Lower lobe of right lung (tissue), 2 donors: ENCODE data around the gene SLX9. TPM values are rescaled to one million over a fixed set of nuclear protein-coding genes. Genes with fewer than 3 reads are reported as not detected.

Experiments used
- ATAC-seq, 2 donors: fragments of 200-7000 bp; cut with Tn5 transposase; one replicate each; pipeline ENCODE4 v1.9.1; 2020 to 2022; ENCODE audit warnings: mild to moderate bottlenecking in 2 of 2, moderate library complexity in 2 of 2
- DNase-seq: peaks from one replicate; pipeline ENCODE4 v3.0.0-alpha.2; 2020
- H3K27ac ChIP-seq: fragments of 200-600 bp; one replicate; pipeline ENCODE4 v1.8.0; 2022
- H3K27me3 ChIP-seq: fragments of 200-600 bp; one replicate; pipeline ENCODE4 v1.8.0; 2022; ENCODE audit warnings: low read depth
- H3K36me3 ChIP-seq: fragments of 200-600 bp; one replicate; pipeline ENCODE4 v1.8.0; 2022; ENCODE audit warnings: mild to moderate bottlenecking
- H3K4me1 ChIP-seq: fragments of 200-600 bp; one replicate; pipeline ENCODE4 v1.8.0; 2022
- H3K4me3 ChIP-seq: fragments of 200-600 bp; one replicate; pipeline ENCODE4 v1.8.0; 2022; ENCODE audit warnings: mild to moderate bottlenecking
- H3K9me3 ChIP-seq: fragments of 200-600 bp; one replicate; pipeline ENCODE4 v1.8.0; 2022
- intact Hi-C: fragments of 100-400 bp; cut with DNase I; formaldehyde crosslinking; loops from one replicate; pipeline ENCODE4 v1.11.0; 2022
- total RNA-seq: library from RNA; stranded (reverse); fragmentation: NEBNext Ultra II Directional; extraction: Animal tissue kit (Norgen Biotek cat#: 25700); gene quantifications from one replicate; pipeline ENCODE4 v1.2.1, GENCODE V29; 2021
- TF ChIP-seq, protein P1 (sequence below): fragments of 200-600 bp; IDR thresholded peaks from one replicate; pipeline ENCODE4 v1.8.0; 2022; ENCODE audit warnings: antibody characterized with exemption, mild to moderate bottlenecking
- donor health status: DM: no; HTN: yes; CAD: no; lungs with severe emphysema.

The SLX9 gene
- total RNA-seq, 1 donor from 2014 or later = 15.7 TPM

DNA sequence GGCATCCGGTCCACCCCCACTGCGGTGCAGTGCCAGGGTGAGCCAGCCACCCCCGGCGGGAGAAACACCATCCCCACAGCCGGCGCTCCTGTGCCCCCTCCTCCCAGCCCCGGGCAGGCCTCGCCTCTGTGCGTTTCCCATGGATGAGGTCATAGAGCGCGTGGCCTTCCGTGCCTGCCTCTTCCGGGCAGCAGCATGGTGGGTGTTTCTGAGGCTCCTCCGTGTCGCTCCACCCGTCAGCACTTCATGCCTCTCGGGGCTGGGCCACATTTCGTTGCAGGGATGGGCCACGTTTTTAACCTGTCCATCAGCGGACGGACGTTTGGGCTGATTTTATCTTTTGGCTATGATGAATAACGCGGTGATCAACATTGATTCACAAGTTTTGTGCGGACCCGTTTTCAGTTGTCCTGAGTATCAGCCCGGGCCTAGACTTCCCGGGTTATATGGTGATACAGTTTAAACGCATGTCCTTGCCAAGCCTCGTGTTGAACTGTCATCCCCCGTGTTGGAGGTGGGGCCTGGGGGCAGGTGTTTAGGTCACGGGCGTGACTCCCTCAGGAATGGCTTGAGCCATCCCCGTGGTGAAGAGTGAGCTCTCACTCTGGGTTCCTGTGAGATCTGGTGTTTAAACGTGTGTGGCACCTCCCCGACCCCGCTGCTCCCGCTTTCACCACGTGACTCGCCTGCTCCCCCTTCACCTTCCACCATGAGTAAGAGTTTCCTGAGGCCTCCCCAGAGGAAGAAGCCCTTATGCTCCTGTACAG is 64.8 kb downstream of the SLX9 start:
- H3K36me3 ChIP-seq = no peaks in the 10 kb centered on the region
- no peak overlapping the region for H3K27ac ChIP-seq
- TF ChIP-seq, protein P1, sequence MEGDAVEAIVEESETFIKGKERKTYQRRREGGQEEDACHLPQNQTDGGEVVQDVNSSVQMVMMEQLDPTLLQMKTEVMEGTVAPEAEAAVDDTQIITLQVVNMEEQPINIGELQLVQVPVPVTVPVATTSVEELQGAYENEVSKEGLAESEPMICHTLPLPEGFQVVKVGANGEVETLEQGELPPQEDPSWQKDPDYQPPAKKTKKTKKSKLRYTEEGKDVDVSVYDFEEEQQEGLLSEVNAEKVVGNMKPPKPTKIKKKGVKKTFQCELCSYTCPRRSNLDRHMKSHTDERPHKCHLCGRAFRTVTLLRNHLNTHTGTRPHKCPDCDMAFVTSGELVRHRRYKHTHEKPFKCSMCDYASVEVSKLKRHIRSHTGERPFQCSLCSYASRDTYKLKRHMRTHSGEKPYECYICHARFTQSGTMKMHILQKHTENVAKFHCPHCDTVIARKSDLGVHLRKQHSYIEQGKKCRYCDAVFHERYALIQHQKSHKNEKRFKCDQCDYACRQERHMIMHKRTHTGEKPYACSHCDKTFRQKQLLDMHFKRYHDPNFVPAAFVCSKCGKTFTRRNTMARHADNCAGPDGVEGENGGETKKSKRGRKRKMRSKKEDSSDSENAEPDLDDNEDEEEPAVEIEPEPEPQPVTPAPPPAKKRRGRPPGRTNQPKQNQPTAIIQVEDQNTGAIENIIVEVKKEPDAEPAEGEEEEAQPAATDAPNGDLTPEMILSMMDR = no peak
- no peaks in the 10 kb centered on the region for H3K4me1 ChIP-seq
- no peaks in the 10 kb centered on the region for H3K27me3 ChIP-seq
- peak; percentile 36 for DNase-seq
- intact Hi-C loops = no loop called here
- H3K4me3 ChIP-seq = no peak overlapping the region
- H3K9me3 ChIP-seq = no peaks in the 10 kb centered on the region
- ATAC-seq = peak in 1 of 2 donors; percentile 52

DNA sequence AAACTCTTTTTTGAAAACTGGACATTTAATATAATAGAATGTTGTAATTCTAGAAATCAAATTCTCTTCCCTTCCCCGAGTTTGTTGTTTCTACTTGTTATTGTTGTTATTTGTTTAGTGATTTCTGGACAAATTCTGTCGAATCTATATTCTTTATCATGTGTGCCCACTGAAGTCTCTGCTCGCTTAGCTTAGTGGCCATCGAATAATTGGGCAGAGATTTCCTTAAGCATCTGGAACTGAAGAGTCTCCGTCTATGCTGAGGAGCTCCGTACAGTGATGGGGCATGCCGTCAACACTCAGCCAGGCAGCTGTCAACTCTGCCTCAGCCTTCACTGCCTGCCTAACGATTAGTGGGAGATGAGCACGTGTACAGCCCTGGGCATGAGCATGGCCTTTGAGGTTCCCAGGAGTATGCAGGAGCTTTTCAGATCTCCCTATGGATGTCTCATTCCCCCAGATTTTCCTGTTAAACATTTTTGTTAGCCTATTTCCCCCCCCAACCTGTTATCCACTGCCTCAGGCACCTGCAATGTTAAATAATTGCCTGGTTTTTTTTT is 66.8 kb downstream of the SLX9 start:
- H3K9me3 ChIP-seq = no peaks in the 10 kb centered on the region
- H3K36me3 ChIP-seq = no peaks in the 10 kb centered on the region
- DNase-seq (peak; percentile 21), ATAC-seq (no peak)
- H3K27me3 ChIP-seq = no peaks in the 10 kb centered on the region
- no peak overlapping the region for H3K4me3 ChIP-seq
- H3K4me1 ChIP-seq = no peaks in the 10 kb centered on the region
- no peak overlapping the region for H3K27ac ChIP-seq
- intact Hi-C loops = no loop called here
- TF ChIP-seq, protein P1 = no peak

DNA sequence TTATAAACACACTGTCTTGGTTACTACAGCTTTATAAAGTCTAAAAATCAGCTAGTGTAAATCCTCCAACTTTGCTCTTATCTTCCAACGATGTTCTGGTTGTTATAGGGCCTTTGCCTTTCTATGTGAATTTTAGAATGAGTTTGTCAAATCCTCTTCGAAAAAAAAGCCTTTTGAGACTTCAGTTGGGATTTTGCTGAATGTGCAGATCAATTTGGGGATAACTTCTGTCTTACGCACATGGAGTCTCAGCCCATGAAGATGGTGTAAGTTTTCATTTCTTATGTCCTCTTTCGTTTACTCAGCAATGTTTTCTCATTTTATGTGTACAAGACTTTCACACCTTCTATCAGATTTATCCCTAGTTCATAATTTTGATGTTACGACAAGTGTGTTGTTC is 69.8 kb downstream of the SLX9 start:
- peaks cover 10% of the 10 kb centered on the region for H3K27me3 ChIP-seq
- H3K36me3 ChIP-seq = no peaks in the 10 kb centered on the region
- TF ChIP-seq, protein P1 = no peak
- intact Hi-C loops = no loop called here
- DNase-seq (no peak), ATAC-seq (no peak)
- H3K27ac ChIP-seq = no peak overlapping the region
- H3K9me3 ChIP-seq = no peaks in the 10 kb centered on the region
- H3K4me1 ChIP-seq = no peaks in the 10 kb centered on the region
- H3K4me3 ChIP-seq = no peak overlapping the region

DNA sequence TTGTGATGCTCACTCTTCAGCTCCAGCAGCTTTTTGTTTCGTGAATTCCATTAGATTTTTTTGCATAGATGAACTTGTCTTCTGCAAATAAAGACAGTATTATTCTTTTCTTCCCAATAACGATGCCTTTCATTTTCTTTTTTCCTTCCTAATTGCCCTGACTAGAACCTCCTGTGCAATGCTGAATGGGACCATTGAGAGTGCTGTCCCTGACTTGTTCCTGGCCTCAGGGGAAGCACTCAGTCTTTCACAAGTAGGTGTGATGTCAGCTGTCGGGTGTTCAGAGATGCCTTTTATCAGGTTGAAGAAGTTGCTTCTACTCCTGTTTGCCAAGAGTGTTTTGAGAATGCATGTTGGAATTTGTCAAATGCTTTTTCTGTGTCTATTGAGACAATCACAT is 70.3 kb downstream of the SLX9 start:
- Histone ChIP-seq H3K36me3 (no peaks in the 10 kb centered on the region), H3K27ac (no peak overlapping the region)

DNA sequence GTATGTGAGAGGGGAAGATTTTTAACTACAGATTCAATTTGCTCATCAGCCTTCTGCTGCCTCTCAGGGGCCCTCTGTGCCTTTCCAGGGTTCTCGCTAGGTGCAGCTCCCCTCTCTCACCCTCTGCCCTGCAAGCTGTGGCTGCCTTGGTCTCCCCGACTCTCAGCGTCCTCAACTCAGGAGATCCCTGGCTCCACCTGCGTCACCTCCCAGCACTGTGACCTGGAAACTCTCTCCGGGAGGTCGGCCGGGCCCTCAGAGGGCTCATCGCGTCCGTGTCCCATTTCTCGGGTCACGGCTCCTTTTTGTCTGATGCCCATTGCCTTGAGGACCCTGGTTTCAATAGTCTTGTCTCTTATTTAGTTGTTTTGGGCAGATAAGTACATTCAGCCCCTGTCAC is 71.0 kb downstream of the SLX9 start:
- TF ChIP-seq, protein P1 = no peak
- Histone ChIP-seq H3K36me3 (no peaks in the 10 kb centered on the region), H3K4me3 (no peak overlapping the region), H3K27ac (no peak overlapping the region), H3K9me3 (no peaks in the 10 kb centered on the region), H3K4me1 (no peaks in the 10 kb centered on the region), H3K27me3 (peaks cover 13% of the 10 kb centered on the region)
- intact Hi-C loops = no loop called here
- ATAC-seq = no peak
- DNase-seq = peak; percentile 21

More for the DNA sequence above, 70.3 kb downstream of the SLX9 start:
- H3K4me1 ChIP-seq = no peaks in the 10 kb centered on the region
- H3K9me3 ChIP-seq = no peaks in the 10 kb centered on the region
- intact Hi-C loops = no loop called here
- H3K27me3 ChIP-seq = peaks cover 10% of the 10 kb centered on the region
- TF ChIP-seq, protein P1 = no peak
- DNase-seq (no peak), ATAC-seq (no peak)
- H3K4me3 ChIP-seq = no peak overlapping the region
